GM20000 (cell line): ENCODE data around the gene PPP2R2B.

Experiments
- DNase-seq: peaks from one replicate; pipeline ENCODE4 v3.0.0; 2012; ENCODE audit warnings: low spot score
- TF ChIP-seq, protein P1 (sequence below): IDR thresholded peaks from 2 replicates; pipeline ENCODE4 v1.5.1; 2012; ENCODE audit warnings: mild to moderate bottlenecking, control low read depth; ENCODE audit errors: extremely low read depth, missing control alignments

The PPP2R2B gene

DNA sequence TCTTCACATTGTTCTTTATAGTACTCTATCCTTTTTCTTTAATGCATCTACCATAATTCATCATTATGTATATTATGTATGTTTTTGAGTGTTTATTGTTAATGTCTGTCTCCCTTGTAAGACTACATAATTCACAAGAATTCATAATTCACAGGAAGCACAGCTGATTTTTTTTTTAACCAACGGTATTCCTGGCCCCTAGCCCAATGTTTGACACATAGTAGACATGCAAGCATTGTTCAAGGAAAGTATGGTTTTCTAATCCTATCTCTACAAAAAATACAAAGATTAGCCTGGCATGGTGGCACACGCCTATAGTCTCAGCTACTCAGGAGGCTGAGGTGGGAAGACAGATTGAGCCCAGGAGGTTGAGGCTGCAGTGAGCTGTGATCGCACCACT is 160.6 kb downstream of the PPP2R2B start:
- no peak for DNase-seq
- TF ChIP-seq, protein P1, sequence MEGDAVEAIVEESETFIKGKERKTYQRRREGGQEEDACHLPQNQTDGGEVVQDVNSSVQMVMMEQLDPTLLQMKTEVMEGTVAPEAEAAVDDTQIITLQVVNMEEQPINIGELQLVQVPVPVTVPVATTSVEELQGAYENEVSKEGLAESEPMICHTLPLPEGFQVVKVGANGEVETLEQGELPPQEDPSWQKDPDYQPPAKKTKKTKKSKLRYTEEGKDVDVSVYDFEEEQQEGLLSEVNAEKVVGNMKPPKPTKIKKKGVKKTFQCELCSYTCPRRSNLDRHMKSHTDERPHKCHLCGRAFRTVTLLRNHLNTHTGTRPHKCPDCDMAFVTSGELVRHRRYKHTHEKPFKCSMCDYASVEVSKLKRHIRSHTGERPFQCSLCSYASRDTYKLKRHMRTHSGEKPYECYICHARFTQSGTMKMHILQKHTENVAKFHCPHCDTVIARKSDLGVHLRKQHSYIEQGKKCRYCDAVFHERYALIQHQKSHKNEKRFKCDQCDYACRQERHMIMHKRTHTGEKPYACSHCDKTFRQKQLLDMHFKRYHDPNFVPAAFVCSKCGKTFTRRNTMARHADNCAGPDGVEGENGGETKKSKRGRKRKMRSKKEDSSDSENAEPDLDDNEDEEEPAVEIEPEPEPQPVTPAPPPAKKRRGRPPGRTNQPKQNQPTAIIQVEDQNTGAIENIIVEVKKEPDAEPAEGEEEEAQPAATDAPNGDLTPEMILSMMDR: no peak

GRCh38 chr5:146716636-146717035 is 161.9 kb downstream of the PPP2R2B start:
- TF ChIP-seq, protein P1: no peak
- DNase-seq: no peak

DNA sequence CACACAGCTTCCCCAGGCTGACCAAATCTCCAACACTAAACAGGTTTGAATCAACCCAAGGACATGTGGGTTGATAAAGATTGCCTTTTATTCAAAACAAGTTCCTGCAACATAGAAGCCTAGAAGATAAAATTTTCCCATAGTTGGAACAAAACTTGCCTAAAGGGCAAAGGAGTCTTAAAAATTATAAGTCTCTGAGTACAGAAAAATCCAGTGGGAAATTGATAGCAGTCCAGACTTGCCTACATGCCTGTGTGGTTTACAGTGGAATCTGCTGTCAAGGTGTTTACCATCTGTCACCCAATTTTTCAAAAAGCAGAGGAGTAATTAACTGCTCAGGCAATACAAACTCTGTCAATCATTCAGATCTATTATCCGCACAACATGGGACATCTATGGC is 168.2 kb downstream of the PPP2R2B start:
- TF ChIP-seq, protein P1: no peak
- no peak for DNase-seq

DNA sequence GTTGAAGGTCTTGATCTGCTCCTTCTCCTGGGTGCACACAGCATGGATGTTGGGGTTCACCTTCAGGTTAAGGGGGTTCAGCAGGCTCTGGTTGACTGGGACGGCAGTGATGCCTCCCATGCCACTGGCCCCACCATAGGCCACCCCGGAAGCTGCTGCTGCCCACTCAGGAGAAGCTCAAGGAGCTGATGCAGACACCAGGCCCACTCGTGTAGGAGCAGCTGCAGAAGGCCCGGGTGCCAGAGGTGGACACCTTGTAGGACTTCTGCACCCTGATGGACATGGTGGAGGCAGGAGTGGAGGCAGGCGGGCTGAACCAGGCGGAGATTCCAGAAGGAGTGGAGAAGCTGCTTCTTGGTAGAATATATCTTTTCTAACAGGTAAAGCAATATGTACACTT is 171.2 kb downstream of the PPP2R2B start:
- no peak for DNase-seq
- TF ChIP-seq, protein P1: no peak

- TF ChIP-seq, protein P1: no peak
- no peak for DNase-seq
Observed at GRCh38 chr5:146706321-146706972, 172.1 kb downstream of the PPP2R2B start.

- no peak for DNase-seq
- TF ChIP-seq, protein P1: no peak
Observed at GRCh38 chr5:146704949-146705665, 173.4 kb downstream of the PPP2R2B start.

GRCh38 chr5:146703899-146704298 is 174.7 kb downstream of the PPP2R2B start:
- TF ChIP-seq, protein P1: no peak
- DNase-seq: no peak
